WTC11 (cell line): ENCODE measurements around the gene PTER. TPM values are rescaled to one million over a fixed set of nuclear protein-coding genes. Genes with fewer than 3 reads are reported as not detected.

ENCODE experiments used
- ATAC-seq: fragments of 200-7000 bp; cut with Tn5 transposase; 2 replicates; pipeline ENCODE4 v1.10.0; 2021; ENCODE audit warnings: mild to moderate bottlenecking, moderate library complexity
- CTCF ChIA-PET: fragments of 300-600 bp; sonication (Branson Sonifier 250); formaldehyde crosslinking; loops from one replicate; lab custom pipeline; 2021; ENCODE audit warnings: antibody characterized with exemption; lab: Charles Lee
- POLR2A ChIA-PET: fragments of 350-600 bp; sonication (Branson Sonifier 250); formaldehyde crosslinking; loops from one replicate; lab custom pipeline; 2021; ENCODE audit warnings: antibody characterized with exemption; lab: Charles Lee
- DNase-seq: peaks from one replicate; pipeline ENCODE4 v3.0.0; 2021; ENCODE audit warnings: low spot score
- H3K27ac Mint-ChIP-seq: 2 replicates; pipeline ENCODE4 v1.8.0; 2021; ENCODE audit warnings: mixed read lengths
- H3K27me3 Mint-ChIP-seq: 2 replicates; pipeline ENCODE4 v1.8.0; 2021; ENCODE audit warnings: low read depth, mild to moderate bottlenecking, moderate library complexity, mixed read lengths
- H3K36me3 Mint-ChIP-seq: 2 replicates; pipeline ENCODE4 v1.8.0; 2021; ENCODE audit warnings: mixed read lengths
- H3K4me1 Mint-ChIP-seq: 2 replicates; pipeline ENCODE4 v1.8.0; 2022; ENCODE audit warnings: mixed read lengths
- H3K4me3 Mint-ChIP-seq: 2 replicates; pipeline ENCODE4 v1.8.0; 2021; ENCODE audit warnings: mild to moderate bottlenecking, moderate library complexity, mixed read lengths
- H3K9me3 Mint-ChIP-seq: 2 replicates; pipeline ENCODE4 v1.8.0; 2021; ENCODE audit warnings: mixed read lengths
- ATF1 ChIP-seq: sonication (generic); formaldehyde crosslinking; IDR thresholded peaks from 2 replicates; pipeline ENCODE4 v1.8.1; 2023; ENCODE audit warnings: mild to moderate bottlenecking, moderate library complexity, missing genetic modification reagents
- ETV6 ChIP-seq: sonication (generic); formaldehyde crosslinking; IDR thresholded peaks from 2 replicates; pipeline ENCODE4 v1.8.1; 2022; ENCODE audit warnings: mild to moderate bottlenecking, missing genetic modification reagents
- GABPB1 ChIP-seq: sonication (generic); formaldehyde crosslinking; IDR thresholded peaks from 2 replicates; pipeline ENCODE4 v1.8.1; 2023; ENCODE audit warnings: mild to moderate bottlenecking, missing genetic modification reagents
- IRF2 ChIP-seq: sonication (generic); formaldehyde crosslinking; IDR thresholded peaks from 2 replicates; pipeline ENCODE4 v1.8.0; 2022; ENCODE audit warnings: low read depth, missing genetic modification reagents, borderline replicate concordance
- JUN ChIP-seq: sonication (generic); formaldehyde crosslinking; IDR thresholded peaks from 2 replicates; pipeline ENCODE4 v1.8.0; 2023; ENCODE audit warnings: mild to moderate bottlenecking, missing genetic modification reagents
- NFE2L1 ChIP-seq: sonication (generic); formaldehyde crosslinking; IDR thresholded peaks from 2 replicates; pipeline ENCODE4 v1.8.1; 2023; ENCODE audit warnings: missing genetic modification reagents
- NR1H2 ChIP-seq: sonication (generic); formaldehyde crosslinking; IDR thresholded peaks from 2 replicates; pipeline ENCODE4 v1.9.0; 2021; ENCODE audit warnings: mild to moderate bottlenecking, moderate library complexity, missing genetic modification reagents
- NR2C2 ChIP-seq: sonication (generic); formaldehyde crosslinking; IDR thresholded peaks from 2 replicates; pipeline ENCODE4 v1.8.0; 2022; ENCODE audit warnings: mild to moderate bottlenecking, missing genetic modification reagents
- OVOL2 ChIP-seq: fragments of 250-450 bp; sonication (Bioruptor Pico); IDR thresholded peaks from 2 replicates; pipeline ENCODE4 v1.9.0; 2021; ENCODE audit warnings: mild to moderate bottlenecking, borderline replicate concordance
- SMAD3 ChIP-seq: sonication (generic); formaldehyde crosslinking; IDR thresholded peaks from 2 replicates; pipeline ENCODE4 v1.8.0; 2022; ENCODE audit warnings: missing genetic modification reagents, mild to moderate bottlenecking, borderline replicate concordance
- SOX15 ChIP-seq: fragments of 250-450 bp; sonication (Bioruptor Pico); IDR thresholded peaks from 2 replicates; pipeline ENCODE4 v1.9.0; 2021; ENCODE audit warnings: mild to moderate bottlenecking
- SP1 ChIP-seq: sonication (generic); formaldehyde crosslinking; conservative IDR thresholded peaks from 2 replicates; pipeline ENCODE4 v1.8.1; 2022; ENCODE audit warnings: missing genetic modification reagents
- TCF7 ChIP-seq: sonication (generic); formaldehyde crosslinking; IDR thresholded peaks from 2 replicates; pipeline ENCODE4 v1.8.0; 2022; ENCODE audit warnings: mild to moderate bottlenecking, low read depth, missing genetic modification reagents, moderate library complexity
- ZNF263 ChIP-seq: sonication (generic); formaldehyde crosslinking; IDR thresholded peaks from 2 replicates; pipeline ENCODE4 v1.8.1; 2022; ENCODE audit warnings: low read depth, mild to moderate bottlenecking, moderate library complexity, missing genetic modification reagents
- total RNA-seq: library from RNA; stranded (reverse); gene quantifications from 3 replicates; pipeline ENCODE4 v1.2.3, GENCODE V29; 2021
- TF ChIP-seq, protein P1 (sequence below): sonication (generic); formaldehyde crosslinking; IDR thresholded peaks from 2 replicates; pipeline ENCODE4 v1.8.0; 2023; ENCODE audit warnings: mild to moderate bottlenecking, missing genetic modification reagents
- TF ChIP-seq, protein P2 (sequence below): sonication (generic); formaldehyde crosslinking; IDR thresholded peaks from 2 replicates; pipeline ENCODE4 v1.8.0; 2023; ENCODE audit warnings: missing genetic modification reagents, mild to moderate bottlenecking, borderline replicate concordance
- TF ChIP-seq, protein P3 (sequence below): fragments of 250-450 bp; sonication (Bioruptor Pico); IDR thresholded peaks from 2 replicates; pipeline ENCODE4 v1.9.0; 2021; ENCODE audit warnings: mild to moderate bottlenecking, borderline replicate concordance
- TF ChIP-seq, protein P4 (sequence below): sonication (generic); formaldehyde crosslinking; IDR thresholded peaks from 2 replicates; pipeline ENCODE4 v1.8.1; 2022; ENCODE audit warnings: mild to moderate bottlenecking, missing genetic modification reagents, moderate library complexity, borderline replicate concordance
- TF ChIP-seq, protein P5 (sequence below): fragments of 250-450 bp; sonication (Bioruptor Pico); IDR thresholded peaks from 2 replicates; pipeline ENCODE4 v1.9.0; 2021; ENCODE audit warnings: moderate library complexity, mild to moderate bottlenecking, inconsistent platforms, borderline replicate concordance
- TF ChIP-seq, protein P6 (sequence below): sonication (generic); formaldehyde crosslinking; IDR thresholded peaks from 2 replicates; pipeline ENCODE4 v1.8.0; 2022; ENCODE audit warnings: mild to moderate bottlenecking, missing genetic modification reagents

PTER gene
- total RNA-seq, 1 experiment from 2014 or later = 7.4 TPM

DNA sequence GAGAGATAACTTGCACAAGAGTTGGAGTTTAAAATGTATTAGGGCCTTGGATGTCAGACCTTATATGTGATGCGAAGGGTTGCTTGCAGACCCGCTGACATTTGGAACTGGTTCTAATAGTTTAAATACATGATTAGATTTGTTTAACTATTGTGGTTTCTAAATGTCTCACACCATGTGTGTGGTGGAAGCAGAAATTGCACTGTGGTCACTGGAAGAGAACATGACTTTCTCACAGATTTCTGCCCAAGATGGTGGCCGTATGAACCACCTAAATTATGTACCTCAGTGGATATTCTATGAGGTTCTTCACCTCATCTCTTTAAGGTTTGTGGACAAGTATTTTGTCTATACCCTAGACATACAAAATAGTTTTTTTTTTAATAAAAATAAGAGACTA, 93.0 kb downstream of the PTER start (continued):
- TF ChIP-seq, protein P1, sequence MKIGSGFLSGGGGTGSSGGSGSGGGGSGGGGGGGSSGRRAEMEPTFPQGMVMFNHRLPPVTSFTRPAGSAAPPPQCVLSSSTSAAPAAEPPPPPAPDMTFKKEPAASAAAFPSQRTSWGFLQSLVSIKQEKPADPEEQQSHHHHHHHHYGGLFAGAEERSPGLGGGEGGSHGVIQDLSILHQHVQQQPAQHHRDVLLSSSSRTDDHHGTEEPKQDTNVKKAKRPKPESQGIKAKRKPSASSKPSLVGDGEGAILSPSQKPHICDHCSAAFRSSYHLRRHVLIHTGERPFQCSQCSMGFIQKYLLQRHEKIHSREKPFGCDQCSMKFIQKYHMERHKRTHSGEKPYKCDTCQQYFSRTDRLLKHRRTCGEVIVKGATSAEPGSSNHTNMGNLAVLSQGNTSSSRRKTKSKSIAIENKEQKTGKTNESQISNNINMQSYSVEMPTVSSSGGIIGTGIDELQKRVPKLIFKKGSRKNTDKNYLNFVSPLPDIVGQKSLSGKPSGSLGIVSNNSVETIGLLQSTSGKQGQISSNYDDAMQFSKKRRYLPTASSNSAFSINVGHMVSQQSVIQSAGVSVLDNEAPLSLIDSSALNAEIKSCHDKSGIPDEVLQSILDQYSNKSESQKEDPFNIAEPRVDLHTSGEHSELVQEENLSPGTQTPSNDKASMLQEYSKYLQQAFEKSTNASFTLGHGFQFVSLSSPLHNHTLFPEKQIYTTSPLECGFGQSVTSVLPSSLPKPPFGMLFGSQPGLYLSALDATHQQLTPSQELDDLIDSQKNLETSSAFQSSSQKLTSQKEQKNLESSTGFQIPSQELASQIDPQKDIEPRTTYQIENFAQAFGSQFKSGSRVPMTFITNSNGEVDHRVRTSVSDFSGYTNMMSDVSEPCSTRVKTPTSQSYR (CRISPR knock-in tag) = no peak
- TF ChIP-seq OVOL2 (CRISPR knock-in tag) (no peak), ATF1 (CRISPR knock-in tag) (no peak), ETV6 (CRISPR knock-in tag) (no peak)

DNA sequence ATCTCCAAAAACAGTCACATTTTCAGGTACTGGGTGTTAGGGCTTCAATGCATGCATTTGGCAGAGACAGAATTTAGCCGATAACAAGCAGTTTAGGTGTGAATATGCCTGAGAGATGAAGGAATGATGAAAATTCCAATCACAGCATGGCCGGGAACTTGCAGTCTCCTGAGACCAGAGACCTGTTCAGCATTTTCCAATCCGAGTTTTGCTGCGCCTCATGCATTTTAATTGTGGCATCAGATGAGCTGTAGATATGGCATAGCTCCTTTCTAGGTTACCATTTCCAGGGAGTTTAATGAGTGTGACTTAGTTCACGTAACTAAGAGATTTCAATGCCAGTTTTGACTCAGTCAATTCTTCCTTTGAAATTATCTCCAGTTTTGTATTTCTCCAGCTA, 99.3 kb downstream of the PTER start:
- no peak for ATAC-seq
- H3K9me3 Mint-ChIP-seq = no peaks in the 10 kb centered on the region
- TF ChIP-seq JUN (CRISPR knock-in tag) (no peak), NR2C2 (CRISPR knock-in tag) (no peak), SP1 (CRISPR knock-in tag) (no peak), TCF7 (no peak), SOX15 (no peak), NFE2L1 (CRISPR knock-in tag) (no peak), GABPB1 (CRISPR knock-in tag) (no peak), SMAD3 (no peak)
- TF ChIP-seq, protein P2, sequence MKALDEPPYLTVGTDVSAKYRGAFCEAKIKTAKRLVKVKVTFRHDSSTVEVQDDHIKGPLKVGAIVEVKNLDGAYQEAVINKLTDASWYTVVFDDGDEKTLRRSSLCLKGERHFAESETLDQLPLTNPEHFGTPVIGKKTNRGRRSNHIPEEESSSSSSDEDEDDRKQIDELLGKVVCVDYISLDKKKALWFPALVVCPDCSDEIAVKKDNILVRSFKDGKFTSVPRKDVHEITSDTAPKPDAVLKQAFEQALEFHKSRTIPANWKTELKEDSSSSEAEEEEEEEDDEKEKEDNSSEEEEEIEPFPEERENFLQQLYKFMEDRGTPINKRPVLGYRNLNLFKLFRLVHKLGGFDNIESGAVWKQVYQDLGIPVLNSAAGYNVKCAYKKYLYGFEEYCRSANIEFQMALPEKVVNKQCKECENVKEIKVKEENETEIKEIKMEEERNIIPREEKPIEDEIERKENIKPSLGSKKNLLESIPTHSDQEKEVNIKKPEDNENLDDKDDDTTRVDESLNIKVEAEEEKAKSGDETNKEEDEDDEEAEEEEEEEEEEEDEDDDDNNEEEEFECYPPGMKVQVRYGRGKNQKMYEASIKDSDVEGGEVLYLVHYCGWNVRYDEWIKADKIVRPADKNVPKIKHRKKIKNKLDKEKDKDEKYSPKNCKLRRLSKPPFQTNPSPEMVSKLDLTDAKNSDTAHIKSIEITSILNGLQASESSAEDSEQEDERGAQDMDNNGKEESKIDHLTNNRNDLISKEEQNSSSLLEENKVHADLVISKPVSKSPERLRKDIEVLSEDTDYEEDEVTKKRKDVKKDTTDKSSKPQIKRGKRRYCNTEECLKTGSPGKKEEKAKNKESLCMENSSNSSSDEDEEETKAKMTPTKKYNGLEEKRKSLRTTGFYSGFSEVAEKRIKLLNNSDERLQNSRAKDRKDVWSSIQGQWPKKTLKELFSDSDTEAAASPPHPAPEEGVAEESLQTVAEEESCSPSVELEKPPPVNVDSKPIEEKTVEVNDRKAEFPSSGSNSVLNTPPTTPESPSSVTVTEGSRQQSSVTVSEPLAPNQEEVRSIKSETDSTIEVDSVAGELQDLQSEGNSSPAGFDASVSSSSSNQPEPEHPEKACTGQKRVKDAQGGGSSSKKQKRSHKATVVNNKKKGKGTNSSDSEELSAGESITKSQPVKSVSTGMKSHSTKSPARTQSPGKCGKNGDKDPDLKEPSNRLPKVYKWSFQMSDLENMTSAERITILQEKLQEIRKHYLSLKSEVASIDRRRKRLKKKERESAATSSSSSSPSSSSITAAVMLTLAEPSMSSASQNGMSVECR (CRISPR knock-in tag) = no peak
- CTCF ChIA-PET = interaction anchor here (0.5 kb wide), 1 partner anchor 41 kb away, joined by 3 read pairs; no protein-coding TSS in a partner anchor
- POLR2A ChIA-PET = no interaction called here
- H3K27me3 Mint-ChIP-seq = no peaks in the 10 kb centered on the region; the same call in 1 of the 2 replicates
- no peak overlapping the region for H3K4me3 Mint-ChIP-seq
- H3K36me3 Mint-ChIP-seq = no peaks in the 10 kb centered on the region
- DNase-seq = no peak
- H3K27ac Mint-ChIP-seq = no peak overlapping the region
- H3K4me1 Mint-ChIP-seq = no peaks in the 10 kb centered on the region

DNA sequence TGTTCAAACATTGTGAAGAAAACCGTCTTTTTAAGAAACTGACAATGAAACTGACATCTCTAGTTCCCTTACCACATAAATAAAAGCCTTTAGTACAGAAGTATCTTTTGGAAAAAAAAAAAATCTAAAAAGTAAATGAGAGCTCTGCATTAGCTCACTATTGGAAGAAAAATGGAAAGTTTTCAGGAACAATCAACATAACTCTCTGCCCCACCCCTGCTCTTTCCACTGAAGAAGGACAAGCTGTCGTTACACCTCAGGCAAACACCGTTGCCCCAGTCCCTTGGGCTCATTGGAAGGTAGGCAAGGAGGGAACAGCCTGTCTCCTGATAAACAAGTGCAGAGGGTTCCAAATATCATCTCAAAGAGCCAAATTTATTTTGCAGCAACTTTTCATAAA, 107.3 kb downstream of the PTER start:
- Mint-ChIP-seq H3K4me3 (no peak overlapping the region), H3K27ac (no peak overlapping the region), H3K27me3 (peaks cover 2% of the 10 kb centered on the region), H3K4me1 (no peaks in the 10 kb centered on the region), H3K9me3 (no peaks in the 10 kb centered on the region), H3K36me3 (no peaks in the 10 kb centered on the region)
- DNase-seq = no peak
- POLR2A ChIA-PET = no interaction called here
- CTCF ChIA-PET = no interaction called here
- no peak for ATAC-seq
- TF ChIP-seq, protein P3, sequence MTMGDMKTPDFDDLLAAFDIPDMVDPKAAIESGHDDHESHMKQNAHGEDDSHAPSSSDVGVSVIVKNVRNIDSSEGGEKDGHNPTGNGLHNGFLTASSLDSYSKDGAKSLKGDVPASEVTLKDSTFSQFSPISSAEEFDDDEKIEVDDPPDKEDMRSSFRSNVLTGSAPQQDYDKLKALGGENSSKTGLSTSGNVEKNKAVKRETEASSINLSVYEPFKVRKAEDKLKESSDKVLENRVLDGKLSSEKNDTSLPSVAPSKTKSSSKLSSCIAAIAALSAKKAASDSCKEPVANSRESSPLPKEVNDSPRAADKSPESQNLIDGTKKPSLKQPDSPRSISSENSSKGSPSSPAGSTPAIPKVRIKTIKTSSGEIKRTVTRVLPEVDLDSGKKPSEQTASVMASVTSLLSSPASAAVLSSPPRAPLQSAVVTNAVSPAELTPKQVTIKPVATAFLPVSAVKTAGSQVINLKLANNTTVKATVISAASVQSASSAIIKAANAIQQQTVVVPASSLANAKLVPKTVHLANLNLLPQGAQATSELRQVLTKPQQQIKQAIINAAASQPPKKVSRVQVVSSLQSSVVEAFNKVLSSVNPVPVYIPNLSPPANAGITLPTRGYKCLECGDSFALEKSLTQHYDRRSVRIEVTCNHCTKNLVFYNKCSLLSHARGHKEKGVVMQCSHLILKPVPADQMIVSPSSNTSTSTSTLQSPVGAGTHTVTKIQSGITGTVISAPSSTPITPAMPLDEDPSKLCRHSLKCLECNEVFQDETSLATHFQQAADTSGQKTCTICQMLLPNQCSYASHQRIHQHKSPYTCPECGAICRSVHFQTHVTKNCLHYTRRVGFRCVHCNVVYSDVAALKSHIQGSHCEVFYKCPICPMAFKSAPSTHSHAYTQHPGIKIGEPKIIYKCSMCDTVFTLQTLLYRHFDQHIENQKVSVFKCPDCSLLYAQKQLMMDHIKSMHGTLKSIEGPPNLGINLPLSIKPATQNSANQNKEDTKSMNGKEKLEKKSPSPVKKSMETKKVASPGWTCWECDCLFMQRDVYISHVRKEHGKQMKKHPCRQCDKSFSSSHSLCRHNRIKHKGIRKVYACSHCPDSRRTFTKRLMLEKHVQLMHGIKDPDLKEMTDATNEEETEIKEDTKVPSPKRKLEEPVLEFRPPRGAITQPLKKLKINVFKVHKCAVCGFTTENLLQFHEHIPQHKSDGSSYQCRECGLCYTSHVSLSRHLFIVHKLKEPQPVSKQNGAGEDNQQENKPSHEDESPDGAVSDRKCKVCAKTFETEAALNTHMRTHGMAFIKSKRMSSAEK (CRISPR knock-in tag) = no peak
- TF ChIP-seq IRF2 (CRISPR knock-in tag) (no peak), OVOL2 (CRISPR knock-in tag) (no peak), GABPB1 (CRISPR knock-in tag) (no peak), ZNF263 (CRISPR knock-in tag) (no peak), NR1H2 (CRISPR knock-in tag) (no peak)
- TF ChIP-seq, protein P4, sequence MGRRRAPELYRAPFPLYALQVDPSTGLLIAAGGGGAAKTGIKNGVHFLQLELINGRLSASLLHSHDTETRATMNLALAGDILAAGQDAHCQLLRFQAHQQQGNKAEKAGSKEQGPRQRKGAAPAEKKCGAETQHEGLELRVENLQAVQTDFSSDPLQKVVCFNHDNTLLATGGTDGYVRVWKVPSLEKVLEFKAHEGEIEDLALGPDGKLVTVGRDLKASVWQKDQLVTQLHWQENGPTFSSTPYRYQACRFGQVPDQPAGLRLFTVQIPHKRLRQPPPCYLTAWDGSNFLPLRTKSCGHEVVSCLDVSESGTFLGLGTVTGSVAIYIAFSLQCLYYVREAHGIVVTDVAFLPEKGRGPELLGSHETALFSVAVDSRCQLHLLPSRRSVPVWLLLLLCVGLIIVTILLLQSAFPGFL (CRISPR knock-in tag) = no peak
- TF ChIP-seq, protein P5, sequence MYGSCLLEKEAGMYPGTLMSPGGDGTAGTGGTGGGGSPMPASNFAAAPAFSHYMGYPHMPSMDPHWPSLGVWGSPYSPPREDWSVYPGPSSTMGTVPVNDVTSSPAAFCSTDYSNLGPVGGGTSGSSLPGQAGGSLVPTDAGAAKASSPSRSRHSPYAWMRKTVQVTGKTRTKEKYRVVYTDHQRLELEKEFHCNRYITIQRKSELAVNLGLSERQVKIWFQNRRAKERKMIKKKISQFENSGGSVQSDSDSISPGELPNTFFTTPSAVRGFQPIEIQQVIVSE (CRISPR knock-in tag) = no peak
- TF ChIP-seq, protein P6, sequence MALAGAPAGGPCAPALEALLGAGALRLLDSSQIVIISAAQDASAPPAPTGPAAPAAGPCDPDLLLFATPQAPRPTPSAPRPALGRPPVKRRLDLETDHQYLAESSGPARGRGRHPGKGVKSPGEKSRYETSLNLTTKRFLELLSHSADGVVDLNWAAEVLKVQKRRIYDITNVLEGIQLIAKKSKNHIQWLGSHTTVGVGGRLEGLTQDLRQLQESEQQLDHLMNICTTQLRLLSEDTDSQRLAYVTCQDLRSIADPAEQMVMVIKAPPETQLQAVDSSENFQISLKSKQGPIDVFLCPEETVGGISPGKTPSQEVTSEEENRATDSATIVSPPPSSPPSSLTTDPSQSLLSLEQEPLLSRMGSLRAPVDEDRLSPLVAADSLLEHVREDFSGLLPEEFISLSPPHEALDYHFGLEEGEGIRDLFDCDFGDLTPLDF (CRISPR knock-in tag) = no peak
